GM12891 (cell line): ENCODE data around the gene F7.

Source experiments
- DNase-seq: peaks from one replicate; pipeline ENCODE4 v3.0.0; 2011; ENCODE audit warnings: low spot score; ENCODE audit not compliant: insufficient read length
- FAIRE-seq: peaks from 2 replicates; lab custom pipeline; 2011; peaks lifted over from hg19 to GRCh38; lab: Jason Lieb, UNC
- PAX5 ChIP-seq: IDR thresholded peaks from 2 replicates; pipeline ENCODE4 v1.6.1; 2011; ENCODE audit warnings: low read length, moderate library complexity, mild to moderate bottlenecking; ENCODE audit not compliant: insufficient read depth, severe bottlenecking
- POLR2A ChIP-seq: IDR thresholded peaks from 2 replicates; pipeline ENCODE4 v1.6.1; 2011; ENCODE audit warnings: low read depth, low read length, control low read depth
- POLR2AphosphoS5 ChIP-seq: IDR thresholded peaks from 2 replicates; pipeline ENCODE4 v1.6.1; 2011; ENCODE audit warnings: low read depth, low read length, control low read depth
- POU2F2 ChIP-seq: IDR thresholded peaks from 2 replicates; pipeline ENCODE4 v1.6.1; 2011; ENCODE audit warnings: low read depth, mild to moderate bottlenecking, control low read depth, low read length, moderate library complexity
- SPI1 ChIP-seq: IDR thresholded peaks from 2 replicates; pipeline ENCODE4 v1.6.1; 2011; ENCODE audit warnings: low read depth, low read length, control low read depth
- TAF1 ChIP-seq: IDR thresholded peaks from 2 replicates; pipeline ENCODE4 v1.6.1; 2011; ENCODE audit warnings: low read depth, low read length, control low read depth

Gene F7

GRCh38 chr13:113142876-113143275 lies 37.3 kb downstream of the F7 start:
- DNase-seq (no peak), FAIRE-seq (no peak)
- TF ChIP-seq POLR2AphosphoS5 = no peak
- TF ChIP-seq POU2F2 = no peak
- no peak for TF ChIP-seq TAF1
- TF ChIP-seq SPI1 = no peak
- no peak for TF ChIP-seq PAX5

- DNase-seq (no peak), FAIRE-seq (no peak)
- no peak for TF ChIP-seq TAF1
- no peak for TF ChIP-seq POLR2AphosphoS5
- TF ChIP-seq POLR2A = no peak
- TF ChIP-seq PAX5 = no peak
- no peak for TF ChIP-seq POU2F2
- TF ChIP-seq SPI1 = no peak
Observed at GRCh38 chr13:113143466-113144254, 38.1 kb downstream of the F7 start.

GRCh38 chr13:113144255-113144629 lies 38.7 kb downstream of the F7 start:
- TF ChIP-seq POU2F2 (no peak), PAX5 (no peak), TAF1 (no peak), POLR2A (no peak), SPI1 (no peak), POLR2AphosphoS5 (no peak)
- no peak for FAIRE-seq
- DNase-seq = no peak

- TF ChIP-seq TAF1 = no peak
- no peak for TF ChIP-seq POU2F2
- no peak for TF ChIP-seq SPI1
- TF ChIP-seq POLR2AphosphoS5 = no peak
- no peak for TF ChIP-seq PAX5
- no peak for TF ChIP-seq POLR2A
- DNase-seq = no peak
- no peak for FAIRE-seq
Observed at GRCh38 chr13:113145496-113145895, 39.9 kb downstream of the F7 start.

GRCh38 chr13:113145911-113146598 lies 40.5 kb downstream of the F7 start:
- no peak for DNase-seq
- no peak for FAIRE-seq
- TF ChIP-seq POLR2A (no peak), POLR2AphosphoS5 (no peak), SPI1 (no peak), PAX5 (no peak), POU2F2 (no peak), TAF1 (no peak)

- no peak for DNase-seq
- FAIRE-seq = no peak
- TF ChIP-seq SPI1 = no peak
- no peak for TF ChIP-seq POLR2AphosphoS5
- TF ChIP-seq POU2F2 = no peak
- no peak for TF ChIP-seq POLR2A
- TF ChIP-seq TAF1 = no peak
- no peak for TF ChIP-seq PAX5
Observed at GRCh38 chr13:113146750-113147149, 41.2 kb downstream of the F7 start.

- DNase-seq = no peak
- TF ChIP-seq PAX5 (no peak), POU2F2 (no peak), TAF1 (no peak), SPI1 (no peak), POLR2AphosphoS5 (no peak), POLR2A (no peak)
- no peak for FAIRE-seq
Observed at GRCh38 chr13:113147206-113147605, 41.6 kb downstream of the F7 start.

GRCh38 chr13:113148407-113148806 lies 42.8 kb downstream of the F7 start:
- FAIRE-seq (no peak), DNase-seq (no peak)
- TF ChIP-seq TAF1 = no peak
- no peak for TF ChIP-seq PAX5
- no peak for TF ChIP-seq SPI1
- no peak for TF ChIP-seq POU2F2
- no peak for TF ChIP-seq POLR2AphosphoS5
- TF ChIP-seq POLR2A = no peak

- no peak for TF ChIP-seq PAX5
- TF ChIP-seq POU2F2 = no peak
- TF ChIP-seq POLR2A = no peak
- TF ChIP-seq TAF1 = no peak
- TF ChIP-seq SPI1 = no peak
- TF ChIP-seq POLR2AphosphoS5 = no peak
- no peak for FAIRE-seq
- no peak for DNase-seq
Observed at GRCh38 chr13:113148940-113149503, 43.4 kb downstream of the F7 start.
